SK-N-SH (cell line): ENCODE measurements around the gene KRT81. TPM values are rescaled to one million over a fixed set of nuclear protein-coding genes. Genes with fewer than 3 reads are reported as not detected.

Experiments used
- CTCF ChIA-PET: fragments of 300-600, 350-600 bp; formaldehyde crosslinking; extraction: SDS; loops from one replicate; lab custom pipeline; 2021; lab: Yijun Ruan, JAX
- POLR2A ChIA-PET: fragments of 350-600 bp; sonication (Branson Sonifier 250); formaldehyde crosslinking; extraction: SDS; loops from one replicate; lab custom pipeline; 2020; ENCODE audit warnings: antibody characterized with exemption, inconsistent platforms; lab: Yijun Ruan, JAX
- DNase-seq: peaks from one replicate; pipeline ENCODE4 v3.0.0; 2012
- H2AFZ ChIP-seq: fragments of 200-600 bp; sonication (generic); 2 replicates; pipeline ENCODE4 v1.8.1; 2016; ENCODE audit warnings: antibody characterized with exemption, mild to moderate bottlenecking, low read depth
- H3F3A ChIP-seq: fragments of 200-600 bp; sonication (generic); replicated peaks from 2 replicates; pipeline ENCODE3; 2016; ENCODE audit warnings: antibody characterized with exemption, mild to moderate bottlenecking; ENCODE audit not compliant: insufficient read depth
- H3K27ac ChIP-seq, 2 experiments: fragments of 200-500 bp in 1 of 2; fragments of 200-600 bp in 1 of 2; sonication (Bioruptor generic) in 1 of 2; sonication (generic), shearing (Covaris generic) in 1 of 2; 2 replicates each; pipeline versions ENCODE4 v1.5.1 to v1.6.1; 2014 to 2016; ENCODE audit warnings: low read depth in 2 of 2, inconsistent platforms in 1 of 2, low read length in 1 of 2, mild to moderate bottlenecking in 1 of 2, mixed read lengths in 1 of 2
- H3K27me3 ChIP-seq: fragments of 200-600 bp; sonication (generic), shearing (Covaris generic); 2 replicates; pipeline ENCODE4 v1.6.1; 2016; ENCODE audit warnings: mixed run types; ENCODE audit not compliant: insufficient read depth
- H3K36me3 ChIP-seq, 2 experiments: fragments of 200-500 bp in 1 of 2; fragments of 200-600 bp in 1 of 2; sonication (Bioruptor generic) in 1 of 2; sonication (generic) in 1 of 2; replicated peaks in 1 of 2; 2 replicates each; pipeline versions ENCODE3 to v1.5.1; 2014 to 2016; ENCODE audit warnings: low read length in 1 of 2, mild to moderate bottlenecking in 1 of 2; ENCODE audit not compliant: insufficient read depth in 2 of 2, control insufficient read depth in 1 of 2
- H3K4me1 ChIP-seq, 2 experiments: fragments of 200-500 bp in 1 of 2; fragments of 200-600 bp in 1 of 2; sonication (Bioruptor generic) in 1 of 2; sonication (generic), shearing (Covaris generic) in 1 of 2; 2 replicates each; pipeline versions ENCODE4 v1.5.1 to v1.6.1; 2014 to 2016; ENCODE audit warnings: low read depth in 1 of 2, low read length in 1 of 2, mixed run types in 1 of 2; ENCODE audit not compliant: insufficient read depth in 2 of 2, control insufficient read depth in 1 of 2
- H3K4me2 ChIP-seq: fragments of 200-600 bp; sonication (generic), shearing (Covaris generic); 2 replicates; pipeline ENCODE4 v1.6.1; 2017; ENCODE audit warnings: mixed run types
- H3K4me3 ChIP-seq, 2 experiments: fragments of 200-500 bp in 1 of 2; fragments of 200-600 bp in 1 of 2; sonication (Bioruptor generic) in 1 of 2; sonication (generic), shearing (Covaris generic) in 1 of 2; 2 replicates each; pipeline versions ENCODE4 v1.5.1 to v1.8.1; 2014 to 2016; ENCODE audit warnings: low read depth in 2 of 2, inconsistent platforms in 1 of 2, low read length in 1 of 2, mild to moderate bottlenecking in 1 of 2, mixed read lengths in 1 of 2, moderate library complexity in 1 of 2
- H3K79me2 ChIP-seq: fragments of 200-600 bp; sonication (generic); 2 replicates; pipeline ENCODE4 v1.8.1; 2017; ENCODE audit warnings: mild to moderate bottlenecking; ENCODE audit not compliant: insufficient read depth
- H3K9ac ChIP-seq: fragments of 200-600 bp; sonication (generic); 2 replicates; pipeline ENCODE4 v1.6.1; 2017; ENCODE audit warnings: mixed run types
- H3K9me2 ChIP-seq: fragments of 200-600 bp; sonication (generic); 2 replicates; pipeline ENCODE4 v1.6.1; 2017; ENCODE audit warnings: mixed run types
- H3K9me3 ChIP-seq: fragments of 200-600 bp; sonication (generic); 2 replicates; pipeline ENCODE4 v1.6.1; 2017; ENCODE audit warnings: mixed run types, mild to moderate bottlenecking, moderate library complexity
- H4K20me1 ChIP-seq: fragments of 200-600 bp; sonication (generic); 2 replicates; pipeline ENCODE4 v1.6.1; 2017; ENCODE audit warnings: mild to moderate bottlenecking, mixed run types; ENCODE audit not compliant: insufficient read depth
- CHD2 ChIP-seq: fragments of 150-350 bp; IDR thresholded peaks from 2 replicates; pipeline ENCODE4 v1.6.1; 2018; ENCODE audit warnings: low read length; ENCODE audit not compliant: partially characterized antibody
- ELF1 ChIP-seq: IDR thresholded peaks from 2 replicates; pipeline ENCODE4 v1.4.0; 2012
- EP300 ChIP-seq, 2 experiments: IDR thresholded peaks; 2 replicates each; pipeline versions ENCODE4 v1.4.0 to v1.6.1; 2012; ENCODE audit warnings: borderline replicate concordance in 1 of 2, low read depth in 1 of 2, low read length in 1 of 2
- EZH2phosphoT487 ChIP-seq: fragments of 200-600 bp; sonication (generic); IDR thresholded peaks from 2 replicates; pipeline ENCODE4 v1.6.1; 2017; ENCODE audit warnings: low read depth, mixed run types, mild to moderate bottlenecking, antibody characterized with exemption, moderate library complexity, borderline replicate concordance
- FOXJ3 ChIP-seq: sonication (generic); formaldehyde crosslinking; IDR thresholded peaks from 2 replicates; pipeline ENCODE4 v1.5.1; 2020; ENCODE audit warnings: mild to moderate bottlenecking, missing genetic modification reagents
- MEF2A ChIP-seq: IDR thresholded peaks from 2 replicates; pipeline ENCODE4 v1.4.0; 2012; ENCODE audit warnings: low read depth, borderline replicate concordance
- MXI1 ChIP-seq: IDR thresholded peaks from 2 replicates; pipeline ENCODE4 v1.6.1; 2012; ENCODE audit warnings: mild to moderate bottlenecking, low read depth, low read length, improper control_type of control experiment
- NFIC ChIP-seq: IDR thresholded peaks from 2 replicates; pipeline ENCODE4 v1.4.0; 2012; ENCODE audit warnings: borderline replicate concordance
- RAD21 ChIP-seq: IDR thresholded peaks from 2 replicates; pipeline ENCODE4 v1.6.1; 2012; ENCODE audit warnings: mild to moderate bottlenecking, low read length
- RCOR1 ChIP-seq: fragments of 150-350 bp; IDR thresholded peaks from 2 replicates; pipeline ENCODE4 v1.6.1; 2017; ENCODE audit warnings: antibody characterized with exemption, low read length
- RXRA ChIP-seq: IDR thresholded peaks from 2 replicates; pipeline ENCODE4 v1.4.0; 2012; ENCODE audit warnings: low read depth, mild to moderate bottlenecking, borderline replicate concordance
- TAF1 ChIP-seq: IDR thresholded peaks from 2 replicates; pipeline ENCODE4 v1.6.1; 2012; ENCODE audit warnings: low read depth, mild to moderate bottlenecking, low read length, moderate library complexity, borderline replicate concordance
- TEAD4 ChIP-seq: IDR thresholded peaks from 2 replicates; pipeline ENCODE4 v1.4.0; 2012; ENCODE audit warnings: mild to moderate bottlenecking, borderline replicate concordance; ENCODE audit not compliant: insufficient read depth
- YY1 ChIP-seq: IDR thresholded peaks from 2 replicates; pipeline ENCODE4 v1.4.0; 2012; ENCODE audit warnings: low read depth, mild to moderate bottlenecking
- WGBS: methylation state at CpG from one replicate; pipeline ENCODE4 v1.1.6; 2017; ENCODE audit warnings: low lambda C conversion rate; 5-methylcytosine and 5-hydroxymethylcytosine counted together
- polyA plus RNA-seq, 3 experiments: library from polyadenylated mRNA; depleted of rRNA; stranded (reverse); fragments of >200 nt; gene quantifications; 2 replicates each; pipeline ENCODE4 v1.2.3, GENCODE V29; 2012
- TF ChIP-seq, protein P1 (sequence below): IDR thresholded peaks from 2 replicates; pipeline ENCODE4 v1.4.0; 2012; ENCODE audit warnings: low read depth, borderline replicate concordance
- TF ChIP-seq, protein P2 (sequence below): IDR thresholded peaks from 2 replicates; pipeline ENCODE4 v1.4.0; 2012; ENCODE audit warnings: low read depth, borderline replicate concordance
- TF ChIP-seq, protein P3 (sequence below): fragments of 200-600 bp; sonication (generic); IDR thresholded peaks from 2 replicates; pipeline ENCODE4 v1.6.1; 2017; ENCODE audit warnings: antibody characterized with exemption, mild to moderate bottlenecking, moderate library complexity

Gene KRT81
- polyA plus RNA-seq, 1 of the 3 experiments (the other 2 are of a cell fraction): 1.9 TPM

DNA sequence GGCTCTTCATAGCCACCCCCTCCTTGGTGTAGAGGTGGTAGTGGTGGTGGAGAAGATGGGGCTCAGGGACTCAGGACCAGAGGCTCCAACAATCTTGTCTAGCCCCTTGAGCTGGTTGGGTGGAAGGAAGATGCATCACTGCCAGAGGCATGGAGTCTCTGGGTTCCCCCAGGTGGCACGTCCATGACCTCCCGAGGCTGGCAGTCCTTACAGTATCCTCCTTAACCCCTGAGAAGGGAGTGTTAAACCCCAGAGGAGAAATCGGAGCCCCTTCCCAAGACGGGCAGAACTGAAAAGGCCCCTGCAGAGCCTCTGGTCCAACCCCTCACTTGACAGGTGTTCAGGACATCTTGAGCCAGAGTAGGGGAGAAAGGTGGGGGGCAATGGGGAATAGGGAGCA is 20.8 kb upstream of the KRT81 start:
- CTCF ChIA-PET: interaction anchor here (0.7 to 13.3 kb wide), 14 partner anchors 12 to 669 kb away, joined by 3 to 218 read pairs (median 4); partner anchors contain the start of gene KRT83
- Histone ChIP-seq H3K4me3 (no peak overlapping the region), H3F3A (no peaks in the 10 kb centered on the region), H3K9me3 (no peaks in the 10 kb centered on the region), H3K27ac (no peak overlapping the region), H3K4me1 (peaks cover 0 to 9% of the 10 kb centered on the region in 2 experiments; a peak in 1 of 4 replicates), H3K36me3 (no peaks in the 10 kb centered on the region), H3K4me2 (no peak overlapping the region), H3K79me2 (no peaks in the 10 kb centered on the region), H4K20me1 (no peaks in the 10 kb centered on the region)
- no peak for DNase-seq
- WGBS: 44% methylated on average over 4 of the region's 4 CpGs
- TF ChIP-seq, protein P1, sequence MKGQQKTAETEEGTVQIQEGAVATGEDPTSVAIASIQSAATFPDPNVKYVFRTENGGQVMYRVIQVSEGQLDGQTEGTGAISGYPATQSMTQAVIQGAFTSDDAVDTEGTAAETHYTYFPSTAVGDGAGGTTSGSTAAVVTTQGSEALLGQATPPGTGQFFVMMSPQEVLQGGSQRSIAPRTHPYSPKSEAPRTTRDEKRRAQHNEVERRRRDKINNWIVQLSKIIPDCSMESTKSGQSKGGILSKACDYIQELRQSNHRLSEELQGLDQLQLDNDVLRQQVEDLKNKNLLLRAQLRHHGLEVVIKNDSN: no peak
- TF ChIP-seq MEF2A: no peak
- no peak for TF ChIP-seq FOXJ3
- TF ChIP-seq TAF1: no peak
- TF ChIP-seq TEAD4: no peak
- no peak for TF ChIP-seq CHD2
- TF ChIP-seq, protein P2, sequence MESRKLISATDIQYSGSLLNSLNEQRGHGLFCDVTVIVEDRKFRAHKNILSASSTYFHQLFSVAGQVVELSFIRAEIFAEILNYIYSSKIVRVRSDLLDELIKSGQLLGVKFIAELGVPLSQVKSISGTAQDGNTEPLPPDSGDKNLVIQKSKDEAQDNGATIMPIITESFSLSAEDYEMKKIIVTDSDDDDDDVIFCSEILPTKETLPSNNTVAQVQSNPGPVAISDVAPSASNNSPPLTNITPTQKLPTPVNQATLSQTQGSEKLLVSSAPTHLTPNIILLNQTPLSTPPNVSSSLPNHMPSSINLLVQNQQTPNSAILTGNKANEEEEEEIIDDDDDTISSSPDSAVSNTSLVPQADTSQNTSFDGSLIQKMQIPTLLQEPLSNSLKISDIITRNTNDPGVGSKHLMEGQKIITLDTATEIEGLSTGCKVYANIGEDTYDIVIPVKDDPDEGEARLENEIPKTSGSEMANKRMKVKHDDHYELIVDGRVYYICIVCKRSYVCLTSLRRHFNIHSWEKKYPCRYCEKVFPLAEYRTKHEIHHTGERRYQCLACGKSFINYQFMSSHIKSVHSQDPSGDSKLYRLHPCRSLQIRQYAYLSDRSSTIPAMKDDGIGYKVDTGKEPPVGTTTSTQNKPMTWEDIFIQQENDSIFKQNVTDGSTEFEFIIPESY: no peak
- no peak for TF ChIP-seq ELF1
- TF ChIP-seq EP300 (IDR thresholded peaks at IDR 0.05; ENCODE audit: borderline replicate concordance in 1 of 2, low read depth in 1 of 2, low read length in 1 of 2): no peak
- TF ChIP-seq MXI1: no peak
- TF ChIP-seq RXRA: no peak
- TF ChIP-seq NFIC: no peak
- TF ChIP-seq EZH2phosphoT487: no peak
- no peak for TF ChIP-seq RCOR1
- TF ChIP-seq, protein P3, sequence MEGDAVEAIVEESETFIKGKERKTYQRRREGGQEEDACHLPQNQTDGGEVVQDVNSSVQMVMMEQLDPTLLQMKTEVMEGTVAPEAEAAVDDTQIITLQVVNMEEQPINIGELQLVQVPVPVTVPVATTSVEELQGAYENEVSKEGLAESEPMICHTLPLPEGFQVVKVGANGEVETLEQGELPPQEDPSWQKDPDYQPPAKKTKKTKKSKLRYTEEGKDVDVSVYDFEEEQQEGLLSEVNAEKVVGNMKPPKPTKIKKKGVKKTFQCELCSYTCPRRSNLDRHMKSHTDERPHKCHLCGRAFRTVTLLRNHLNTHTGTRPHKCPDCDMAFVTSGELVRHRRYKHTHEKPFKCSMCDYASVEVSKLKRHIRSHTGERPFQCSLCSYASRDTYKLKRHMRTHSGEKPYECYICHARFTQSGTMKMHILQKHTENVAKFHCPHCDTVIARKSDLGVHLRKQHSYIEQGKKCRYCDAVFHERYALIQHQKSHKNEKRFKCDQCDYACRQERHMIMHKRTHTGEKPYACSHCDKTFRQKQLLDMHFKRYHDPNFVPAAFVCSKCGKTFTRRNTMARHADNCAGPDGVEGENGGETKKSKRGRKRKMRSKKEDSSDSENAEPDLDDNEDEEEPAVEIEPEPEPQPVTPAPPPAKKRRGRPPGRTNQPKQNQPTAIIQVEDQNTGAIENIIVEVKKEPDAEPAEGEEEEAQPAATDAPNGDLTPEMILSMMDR: no peak
- TF ChIP-seq RAD21: no peak
- no peak for TF ChIP-seq YY1
- TF ChIP-seq, all 33 proteins: peak for 0
- H2AFZ ChIP-seq: no peak overlapping the region
- no peaks in the 10 kb centered on the region for H3K9me2 ChIP-seq
- H3K9ac ChIP-seq: no peak overlapping the region
- no peaks in the 10 kb centered on the region for H3K27me3 ChIP-seq
- POLR2A ChIA-PET: no interaction called here
